C4-2B (cell line): ENCODE results near the gene EPHA7.

Experiments
- H3K27ac ChIP-seq: fragments of 450-650 bp; 2 replicates; pipeline ENCODE4 v1.5.1; 2017
- CTCF ChIP-seq: fragments of 450-650 bp; conservative IDR thresholded peaks from 2 replicates; pipeline ENCODE4 v1.5.1; 2017; ENCODE audit warnings: mild to moderate bottlenecking
- ZFX ChIP-seq: fragments of 450-650 bp; IDR thresholded peaks from 2 replicates; pipeline ENCODE4 v1.6.1; 2017

Gene EPHA7

GRCh38 chr6:93293872-93294271 is 125.5 kb downstream of the EPHA7 start:
- no peak for TF ChIP-seq CTCF
- no peak for TF ChIP-seq ZFX
- H3K27ac ChIP-seq: no peak overlapping the region

DNA sequence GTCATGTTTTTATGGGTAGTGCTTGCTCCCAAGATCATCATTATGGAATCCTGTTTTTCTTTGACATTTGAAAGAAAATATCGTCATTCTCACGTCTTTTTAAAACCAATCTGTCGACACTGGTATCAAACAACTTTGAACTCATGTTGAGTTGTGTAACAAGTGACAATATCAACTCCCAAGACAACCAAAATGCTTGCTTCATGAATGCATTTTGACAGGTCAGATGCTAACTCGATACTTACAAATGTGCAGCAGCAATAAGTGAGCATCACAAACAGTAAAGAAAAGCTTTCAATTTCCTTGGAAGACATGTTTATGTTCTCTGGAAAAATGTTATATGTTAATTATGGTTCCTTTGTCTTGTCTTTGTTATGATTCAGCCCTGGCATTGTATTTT is 125.9 kb downstream of the EPHA7 start:
- no peak for TF ChIP-seq CTCF
- no peak overlapping the region for H3K27ac ChIP-seq

GRCh38 chr6:93282521-93283031 is 136.8 kb downstream of the EPHA7 start:
- no peak overlapping the region for H3K27ac ChIP-seq
- TF ChIP-seq CTCF (no peak), ZFX (no peak)

GRCh38 chr6:93278241-93278640 is 141.1 kb downstream of the EPHA7 start:
- TF ChIP-seq CTCF (no peak), ZFX (no peak)

DNA sequence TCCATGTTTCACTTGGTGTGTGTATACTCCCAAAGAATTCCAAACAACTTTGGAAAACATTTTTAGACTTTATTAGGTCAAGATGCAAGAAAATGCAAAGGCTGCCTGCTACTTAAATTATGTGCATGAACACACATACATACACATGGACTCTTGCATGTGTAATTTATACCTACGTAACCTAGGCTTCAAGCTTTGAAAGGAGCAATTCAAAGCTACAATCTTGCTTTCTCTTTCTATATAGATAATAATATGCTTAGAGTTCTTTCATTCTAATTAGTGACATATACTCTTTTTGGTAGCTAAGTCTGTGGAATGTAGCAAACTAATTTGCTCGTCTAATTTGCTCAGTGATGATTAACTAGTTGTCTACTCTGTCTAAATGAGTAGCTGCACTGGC is 146.5 kb downstream of the EPHA7 start:
- TF ChIP-seq ZFX: no peak
- no peak for TF ChIP-seq CTCF
- H3K27ac ChIP-seq: no peak overlapping the region

More at GRCh38 chr6:93278241-93278640, 141.1 kb downstream of the EPHA7 start:
- H3K27ac ChIP-seq: no peak overlapping the region

GRCh38 chr6:93272211-93272610 is 147.1 kb downstream of the EPHA7 start:
- no peak for TF ChIP-seq ZFX
- no peak for TF ChIP-seq CTCF
- no peak overlapping the region for H3K27ac ChIP-seq

- no peak overlapping the region for H3K27ac ChIP-seq
Observed at GRCh38 chr6:93266116-93266817, 153.1 kb downstream of the EPHA7 start.

More at GRCh38 chr6:93266116-93266817, 153.1 kb downstream of the EPHA7 start:
- TF ChIP-seq CTCF (no peak), ZFX (no peak)
